Right kidney (tissue), 1 donor: ENCODE measurements around the gene CDK5.
A peak's percentile ranks its signal among the peaks of the same experiment; 100 is the strongest.
"Not testable (repeated sequence)": the region's sequence is repeated elsewhere in the genome, so short reads cannot be mapped to it uniquely, and the experiment has no call there.

Experiments used
- DNase-seq: peaks from one replicate; pipeline ENCODE4 v3.0.0-alpha.2; 2016

Gene CDK5

GRCh38 chr7:151058781-151059366, 1.2 kb upstream of the CDK5 start:
- DNase-seq = peak; percentile 78

- DNase-seq = peak; percentile 95
These were observed 488 bp upstream of the CDK5 start for GRCh38 chr7:151057989-151058780.

GRCh38 chr7:151056666-151057505, 811 bp downstream of the CDK5 start:
- DNase-seq = no peak

- DNase-seq = no peak
These were observed 1.4 kb downstream of the CDK5 start for GRCh38 chr7:151056283-151056665.

- no peak for DNase-seq
These were observed 3.9 kb downstream of the CDK5 start for GRCh38 chr7:151053751-151054150.

GRCh38 chr7:151053096-151053495, 4.6 kb downstream of the CDK5 start:
- DNase-seq = no peak

GRCh38 chr7:151051108-151051507, 6.6 kb downstream of the CDK5 start:
- peak; percentile 68 for DNase-seq

- DNase-seq = no peak
These were observed 8.7 kb downstream of the CDK5 start for GRCh38 chr7:151048911-151049463.

- no peak for DNase-seq
These were observed 9.5 kb downstream of the CDK5 start, which contains the start of gene ASIC3 for GRCh38 chr7:151047976-151048815. Gene ASIC3, plus strand, starts transcription at chr7:151048531. Its CDS starts 355 bp downstream, at chr7:151048886.

- DNase-seq = no peak
These were observed 10.8 kb downstream of the CDK5 start for GRCh38 chr7:151046603-151047573.

GRCh38 chr7:151045967-151046366, 11.7 kb downstream of the CDK5 start:
- no peak for DNase-seq

GRCh38 chr7:151045262-151045661, 12.4 kb downstream of the CDK5 start:
- no peak for DNase-seq

GRCh38 chr7:151043959-151044358, 13.7 kb downstream of the CDK5 start:
- DNase-seq = no peak

GRCh38 chr7:151043449-151043848, 14.2 kb downstream of the CDK5 start:
- not testable (repeated sequence) for DNase-seq

- DNase-seq = no peak
These were observed 16.9 kb downstream of the CDK5 start for GRCh38 chr7:151040616-151041375.

GRCh38 chr7:151039850-151040548, 17.7 kb downstream of the CDK5 start:
- no peak for DNase-seq

- DNase-seq = no peak
These were observed 18.5 kb downstream of the CDK5 start for GRCh38 chr7:151038951-151039849.

- DNase-seq = no peak
These were observed 21.8 kb downstream of the CDK5 start for GRCh38 chr7:151035902-151036301.
